Upper lobe of right lung (tissue), 1 donor: ENCODE results near the gene FAAP100. TPM values are rescaled to one million over a fixed set of nuclear protein-coding genes. Genes with fewer than 3 reads are reported as not detected.

Experiments used
- ATAC-seq: fragments of 200-7000 bp; cut with Tn5 transposase; one replicate; pipeline ENCODE4 v1.9.1; 2020; ENCODE audit warnings: mild to moderate bottlenecking, moderate library complexity
- DNase-seq: peaks from one replicate; pipeline ENCODE4 v3.0.0-alpha.2; 2020
- H3K27ac ChIP-seq: fragments of 200-600 bp; one replicate; pipeline ENCODE4 v1.8.0; 2022
- H3K27me3 ChIP-seq: fragments of 200-600 bp; one replicate; pipeline ENCODE4 v1.8.0; 2022; ENCODE audit warnings: mild to moderate bottlenecking
- H3K36me3 ChIP-seq: fragments of 200-600 bp; one replicate; pipeline ENCODE4 v1.8.0; 2022
- H3K4me1 ChIP-seq: fragments of 200-600 bp; one replicate; pipeline ENCODE4 v1.8.0; 2022
- H3K4me3 ChIP-seq: fragments of 200-600 bp; one replicate; pipeline ENCODE4 v1.8.0; 2022; ENCODE audit warnings: mild to moderate bottlenecking
- H3K9me3 ChIP-seq: fragments of 200-600 bp; one replicate; pipeline ENCODE4 v1.8.0; 2022
- intact Hi-C: fragments of 100-400 bp; cut with DNase I; formaldehyde crosslinking; loops from one replicate; pipeline ENCODE4 v1.11.0; 2022
- total RNA-seq: library from RNA; stranded (reverse); fragmentation: NEBNext Ultra II Directional; extraction: Animal tissue kit (Norgen Biotek cat#: 25700); gene quantifications from one replicate; pipeline ENCODE4 v1.2.1, GENCODE V29; 2021
- TF ChIP-seq, protein P1 (sequence below): fragments of 200-600 bp; IDR thresholded peaks from one replicate; pipeline ENCODE4 v1.8.0; 2022; ENCODE audit warnings: antibody characterized with exemption
- donor health status: DM: no; HTN: yes; CAD: no; lungs with severe emphysema.

FAAP100 gene
- total RNA-seq, 1 donor from 2014 or later = 27.3 TPM

DNA sequence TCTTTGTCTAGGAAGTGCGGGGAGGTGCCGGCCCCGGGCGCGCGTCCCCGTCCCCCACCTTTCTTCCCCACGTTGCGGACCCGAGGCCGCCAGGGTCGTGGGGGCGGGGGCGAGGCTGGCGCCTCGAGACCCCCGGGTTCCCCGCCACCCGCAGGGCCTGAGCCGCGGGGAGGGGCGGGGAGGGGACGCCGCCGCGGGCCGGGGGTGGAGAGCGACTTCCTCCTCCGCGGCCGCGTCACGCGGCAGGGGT lies 37.7 kb downstream of the FAAP100 start:
- intact Hi-C loops = no loop called here
- peaks cover 28% of the 10 kb centered on the region for H3K36me3 ChIP-seq
- no peaks in the 10 kb centered on the region for H3K27me3 ChIP-seq
- ATAC-seq = no peak
- H3K27ac ChIP-seq = peak overlapping the region; percentile 98
- no peak for DNase-seq
- no peaks in the 10 kb centered on the region for H3K9me3 ChIP-seq
- TF ChIP-seq, protein P1, sequence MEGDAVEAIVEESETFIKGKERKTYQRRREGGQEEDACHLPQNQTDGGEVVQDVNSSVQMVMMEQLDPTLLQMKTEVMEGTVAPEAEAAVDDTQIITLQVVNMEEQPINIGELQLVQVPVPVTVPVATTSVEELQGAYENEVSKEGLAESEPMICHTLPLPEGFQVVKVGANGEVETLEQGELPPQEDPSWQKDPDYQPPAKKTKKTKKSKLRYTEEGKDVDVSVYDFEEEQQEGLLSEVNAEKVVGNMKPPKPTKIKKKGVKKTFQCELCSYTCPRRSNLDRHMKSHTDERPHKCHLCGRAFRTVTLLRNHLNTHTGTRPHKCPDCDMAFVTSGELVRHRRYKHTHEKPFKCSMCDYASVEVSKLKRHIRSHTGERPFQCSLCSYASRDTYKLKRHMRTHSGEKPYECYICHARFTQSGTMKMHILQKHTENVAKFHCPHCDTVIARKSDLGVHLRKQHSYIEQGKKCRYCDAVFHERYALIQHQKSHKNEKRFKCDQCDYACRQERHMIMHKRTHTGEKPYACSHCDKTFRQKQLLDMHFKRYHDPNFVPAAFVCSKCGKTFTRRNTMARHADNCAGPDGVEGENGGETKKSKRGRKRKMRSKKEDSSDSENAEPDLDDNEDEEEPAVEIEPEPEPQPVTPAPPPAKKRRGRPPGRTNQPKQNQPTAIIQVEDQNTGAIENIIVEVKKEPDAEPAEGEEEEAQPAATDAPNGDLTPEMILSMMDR = no peak
- H3K4me3 ChIP-seq = peak overlapping the region; percentile 94
- H3K4me1 ChIP-seq = peaks cover 46% of the 10 kb centered on the region

DNA sequence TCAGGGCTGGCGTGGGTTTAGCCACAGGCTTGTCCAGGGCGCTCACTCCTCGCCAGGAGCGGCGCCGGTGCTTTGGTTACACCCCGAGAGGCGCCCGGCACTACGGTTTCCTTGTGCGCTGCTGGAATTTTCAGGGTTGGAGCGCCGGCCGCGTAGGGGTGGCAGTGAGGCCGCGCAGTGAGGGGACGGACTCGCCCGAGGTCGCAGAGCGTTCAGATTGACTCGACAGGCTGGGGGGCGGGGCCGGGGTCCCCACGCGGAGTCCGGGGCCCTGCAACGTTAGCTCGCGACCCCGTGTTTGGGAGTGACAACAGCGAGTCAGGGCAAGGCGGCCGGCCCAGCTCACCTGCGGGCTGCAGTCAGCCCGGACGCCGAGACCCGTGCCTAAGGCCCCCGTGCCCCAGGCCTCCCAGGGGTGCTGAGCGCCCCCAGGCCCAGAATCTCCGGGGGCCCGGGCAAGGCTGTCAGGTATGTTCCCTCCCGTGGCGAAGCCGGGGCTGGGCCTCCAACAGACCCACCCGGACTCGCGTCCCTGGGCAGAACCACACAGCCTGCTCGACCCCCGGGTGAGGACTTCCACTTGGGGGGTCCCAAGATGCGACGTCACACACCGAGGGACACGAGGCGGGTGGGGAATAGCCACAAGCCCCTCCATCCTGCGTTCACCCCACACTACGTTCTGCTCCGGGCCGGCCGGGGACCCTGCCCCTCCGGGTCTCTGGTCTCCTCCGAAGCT lies 38.2 kb downstream of the FAAP100 start:
- peak overlapping the region; percentile 98 for H3K27ac ChIP-seq
- peaks cover 33% of the 10 kb centered on the region for H3K36me3 ChIP-seq
- peak overlapping the region; percentile 94 for H3K4me3 ChIP-seq
- no peaks in the 10 kb centered on the region for H3K27me3 ChIP-seq
- ATAC-seq (peak; percentile 4), DNase-seq (peak; percentile 86)
- TF ChIP-seq, protein P1 = no peak
- no peaks in the 10 kb centered on the region for H3K9me3 ChIP-seq
- H3K4me1 ChIP-seq = peaks cover 46% of the 10 kb centered on the region
- intact Hi-C loops = no loop called here

DNA sequence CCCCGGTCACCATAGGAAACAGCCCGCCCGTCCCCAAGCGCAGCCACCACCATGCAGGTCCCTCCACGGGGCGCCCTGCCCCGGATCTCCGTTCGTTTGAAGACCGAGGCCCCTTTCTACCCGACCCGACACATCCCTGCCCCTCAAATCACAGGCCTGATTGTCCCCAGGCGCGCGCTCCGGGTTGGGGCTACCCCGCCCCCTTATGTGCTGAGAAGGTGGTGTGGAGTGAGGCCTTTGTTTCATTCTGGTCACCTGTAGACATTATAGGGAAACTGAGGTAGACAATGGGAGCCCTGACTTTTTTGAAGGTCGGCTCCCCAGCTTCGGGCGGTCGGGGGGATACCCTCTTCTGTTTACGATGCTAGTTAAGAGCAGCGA lies 38.8 kb downstream of the FAAP100 start:
- Histone ChIP-seq H3K9me3 (no peaks in the 10 kb centered on the region), H3K27ac (peak overlapping the region; percentile 98), H3K4me1 (peaks cover 44% of the 10 kb centered on the region), H3K27me3 (no peaks in the 10 kb centered on the region), H3K4me3 (peak overlapping the region; percentile 94), H3K36me3 (peaks cover 34% of the 10 kb centered on the region)
- intact Hi-C loops = no loop called here
- ATAC-seq (peak; percentile 4), DNase-seq (peak; percentile 86)
- TF ChIP-seq, protein P1 = no peak

DNA sequence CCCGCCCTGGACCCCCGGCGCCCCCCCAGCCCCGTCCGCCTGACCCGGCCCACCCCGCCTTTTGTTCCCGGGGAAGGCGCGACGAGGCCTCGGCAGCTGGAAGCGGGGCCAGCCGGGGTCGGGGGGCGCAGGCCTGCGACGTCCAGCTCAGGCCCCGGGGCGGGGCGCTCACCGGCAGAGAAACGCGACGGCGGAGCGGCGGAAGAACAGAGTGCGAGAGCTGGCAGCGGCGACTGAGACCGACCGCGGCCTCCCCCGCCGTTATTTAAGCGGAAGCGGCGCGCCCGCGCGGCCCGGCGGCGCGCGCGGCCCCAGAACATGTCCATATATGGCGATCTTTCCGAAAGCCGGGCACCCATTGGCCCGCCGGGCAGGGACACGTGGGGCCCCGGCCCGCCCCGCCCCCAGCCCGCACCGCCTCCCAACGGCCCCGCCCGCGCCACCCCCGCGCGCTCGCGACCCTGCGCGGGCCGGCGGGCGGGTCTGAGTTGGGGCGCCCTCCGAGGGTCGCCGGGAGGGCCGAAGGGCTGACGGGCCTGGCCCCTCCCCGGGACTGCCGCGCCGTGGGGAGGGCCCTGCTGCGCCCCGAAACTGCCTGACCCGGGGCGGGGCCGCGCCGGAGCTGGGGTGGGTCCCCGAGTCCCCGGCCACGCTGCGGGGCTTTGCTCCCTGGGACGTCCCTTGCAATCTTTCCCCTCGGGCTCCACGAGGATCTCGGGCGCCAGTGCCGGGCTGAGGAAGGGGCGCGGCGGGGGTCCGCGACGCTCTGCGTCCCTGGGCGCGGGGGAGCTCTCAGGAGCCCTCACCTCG lies 39.4 kb downstream of the FAAP100 start, which contains the start of gene ACTG1:
TSS of gene ACTG1 (minus strand) at position 238 of the 810 bp plus-strand sequence. CDS start 445 bp downstream, outside the sequence.
- H3K4me1 ChIP-seq = peaks cover 40% of the 10 kb centered on the region
- intact Hi-C loops = no loop called here
- peak within 1 kb of the TSS; percentile 94 for H3K4me3 ChIP-seq
- no peaks in the 10 kb centered on the region for H3K9me3 ChIP-seq
- H3K36me3 ChIP-seq = peaks cover 34% of the 10 kb centered on the region
- H3K27ac ChIP-seq = peak within 1 kb of the TSS; percentile 98
- no peaks in the 10 kb centered on the region for H3K27me3 ChIP-seq
- peak; percentile 80 for ATAC-seq
- TF ChIP-seq, protein P1 = no peak
- DNase-seq = peak; percentile 96

DNA sequence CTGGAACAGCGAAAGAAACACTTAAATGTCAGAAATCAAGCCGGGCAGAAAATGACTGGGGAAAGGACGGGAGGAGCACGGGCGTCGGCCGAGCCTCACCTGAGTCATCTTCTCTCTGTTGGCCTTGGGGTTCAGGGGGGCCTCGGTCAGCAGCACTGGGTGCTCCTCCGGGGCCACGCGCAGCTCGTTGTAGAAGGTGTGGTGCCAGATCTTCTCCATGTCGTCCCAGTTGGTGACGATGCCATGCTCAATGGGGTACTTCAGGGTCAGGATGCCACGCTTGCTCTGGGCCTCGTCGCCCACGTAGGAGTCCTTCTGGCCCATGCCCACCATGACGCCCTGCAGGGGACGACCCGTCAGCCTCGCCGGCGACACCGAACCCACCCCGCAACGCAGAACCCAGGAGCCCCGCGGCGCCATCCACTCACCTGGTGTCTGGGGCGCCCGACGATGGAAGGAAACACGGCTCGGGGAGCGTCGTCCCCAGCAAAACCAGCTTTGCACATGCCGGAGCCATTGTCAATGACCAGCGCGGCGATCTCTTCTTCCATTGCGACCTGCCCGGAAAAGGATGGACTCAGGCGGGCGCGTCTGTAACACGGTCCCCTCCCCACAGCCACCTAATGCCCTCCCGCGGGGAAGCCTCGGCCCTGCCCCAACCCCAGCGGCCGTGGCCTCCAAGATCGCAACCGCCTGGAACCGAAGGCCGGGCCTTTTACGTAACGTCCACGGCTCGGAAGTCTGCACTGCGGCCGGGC lies 40.2 kb downstream of the FAAP100 start:
- TF ChIP-seq, protein P1 = no peak
- DNase-seq (no peak), ATAC-seq (peak; percentile 1)
- Histone ChIP-seq H3K9me3 (no peaks in the 10 kb centered on the region), H3K27ac (peak overlapping the region; percentile 90), H3K27me3 (no peaks in the 10 kb centered on the region), H3K4me1 (peaks cover 34% of the 10 kb centered on the region), H3K36me3 (peaks cover 34% of the 10 kb centered on the region), H3K4me3 (peak overlapping the region; percentile 94)
- intact Hi-C loops = no loop called here
